Memory B cell (primary cell): Measurements from ENCODE around the gene GPR26.

Experiments
- ATAC-seq: fragments of 150-1000 bp; cut with Tn5 transposase; 2 replicates; pipeline ENCODE4 v1.10.0; 2021; ENCODE audit warnings: low read depth, mild to moderate bottlenecking, moderate library complexity
- DNase-seq, 2 donors: peaks; one replicate each; pipeline ENCODE4 v3.0.0; 2022; ENCODE audit warnings: low spot score in 2 of 2
- H3K27ac Mint-ChIP-seq: one replicate; pipeline ENCODE4 v1.8.0; 2022; ENCODE audit warnings: mild to moderate bottlenecking, moderate library complexity, mixed read lengths
- H3K27me3 Mint-ChIP-seq: one replicate; pipeline ENCODE4 v1.8.0; 2022; ENCODE audit warnings: mixed read lengths
- H3K36me3 Mint-ChIP-seq: one replicate; pipeline ENCODE4 v1.8.0; 2022; ENCODE audit warnings: mild to moderate bottlenecking, mixed read lengths
- H3K4me1 Mint-ChIP-seq: one replicate; pipeline ENCODE4 v1.8.0; 2022; ENCODE audit warnings: mixed read lengths
- H3K4me3 Mint-ChIP-seq: one replicate; pipeline ENCODE4 v1.8.0; 2022; ENCODE audit warnings: mild to moderate bottlenecking, moderate library complexity, mixed read lengths
- H3K9me3 Mint-ChIP-seq: one replicate; pipeline ENCODE4 v1.8.0; 2022; ENCODE audit warnings: mixed read lengths

The GPR26 gene, protein sequence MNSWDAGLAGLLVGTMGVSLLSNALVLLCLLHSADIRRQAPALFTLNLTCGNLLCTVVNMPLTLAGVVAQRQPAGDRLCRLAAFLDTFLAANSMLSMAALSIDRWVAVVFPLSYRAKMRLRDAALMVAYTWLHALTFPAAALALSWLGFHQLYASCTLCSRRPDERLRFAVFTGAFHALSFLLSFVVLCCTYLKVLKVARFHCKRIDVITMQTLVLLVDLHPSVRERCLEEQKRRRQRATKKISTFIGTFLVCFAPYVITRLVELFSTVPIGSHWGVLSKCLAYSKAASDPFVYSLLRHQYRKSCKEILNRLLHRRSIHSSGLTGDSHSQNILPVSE

DNA sequence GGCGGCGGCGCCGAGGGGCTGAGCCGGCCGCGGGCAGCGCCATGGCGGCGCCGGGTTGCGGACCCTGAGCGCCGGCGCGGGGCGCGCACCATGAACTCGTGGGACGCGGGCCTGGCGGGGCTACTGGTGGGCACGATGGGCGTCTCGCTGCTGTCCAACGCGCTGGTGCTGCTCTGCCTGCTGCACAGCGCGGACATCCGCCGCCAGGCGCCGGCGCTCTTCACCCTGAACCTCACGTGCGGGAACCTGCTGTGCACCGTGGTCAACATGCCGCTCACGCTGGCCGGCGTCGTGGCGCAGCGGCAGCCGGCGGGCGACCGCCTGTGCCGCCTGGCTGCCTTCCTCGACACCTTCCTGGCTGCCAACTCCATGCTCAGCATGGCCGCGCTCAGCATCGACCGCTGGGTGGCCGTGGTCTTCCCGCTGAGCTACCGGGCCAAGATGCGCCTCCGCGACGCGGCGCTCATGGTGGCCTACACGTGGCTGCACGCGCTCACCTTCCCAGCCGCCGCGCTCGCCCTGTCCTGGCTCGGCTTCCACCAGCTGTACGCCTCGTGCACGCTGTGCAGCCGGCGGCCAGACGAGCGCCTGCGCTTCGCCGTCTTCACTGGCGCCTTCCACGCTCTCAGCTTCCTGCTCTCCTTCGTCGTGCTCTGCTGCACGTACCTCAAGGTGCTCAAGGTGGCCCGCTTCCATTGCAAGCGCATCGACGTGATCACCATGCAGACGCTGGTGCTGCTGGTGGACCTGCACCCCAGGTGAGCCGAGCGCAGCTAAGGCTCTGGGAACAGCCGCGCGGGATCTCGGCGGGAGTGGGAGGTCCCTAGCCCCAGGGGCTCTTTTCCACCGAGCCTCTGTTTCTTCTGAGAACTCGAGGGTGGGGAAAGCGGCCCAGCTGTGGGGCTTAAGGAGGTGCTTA lies at the start of gene GPR26:
GPR26 (plus strand) TSS at position 38 of the 919 bp plus-strand sequence; CDS start at position 91, 53 bp downstream.
- Mint-ChIP-seq H3K27ac (no peak within 1 kb of the TSS), H3K27me3 (peaks cover 21% of the 10 kb centered on the region), H3K4me1 (no peaks in the 10 kb centered on the region), H3K9me3 (peaks cover 9% of the 10 kb centered on the region), H3K4me3 (no peak within 1 kb of the TSS), H3K36me3 (peaks cover 3% of the 10 kb centered on the region)
- no peak for DNase-seq
- ATAC-seq, result no peak

DNA sequence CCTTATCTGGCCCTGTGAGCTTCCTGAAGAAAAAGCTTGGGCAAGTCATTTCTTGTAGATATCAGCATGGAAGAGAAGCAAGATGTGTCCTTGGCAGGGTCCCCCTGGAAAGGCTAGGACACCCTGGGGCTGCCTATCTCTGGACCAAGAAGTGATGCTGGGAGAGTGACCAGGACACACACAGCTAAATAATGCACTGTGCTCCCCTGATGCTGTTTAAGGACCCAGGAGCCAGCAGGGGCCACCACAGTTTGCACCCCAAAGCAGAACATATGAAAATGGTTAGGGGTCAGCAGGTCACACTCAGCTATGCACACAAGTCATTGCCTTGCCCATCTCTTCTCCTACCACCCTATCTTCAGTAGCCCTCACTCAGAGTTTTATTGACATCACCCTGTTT lies 47.9 kb upstream of the GPR26 start:
- Mint-ChIP-seq H3K9me3 (peaks cover 4% of the 10 kb centered on the region), H3K4me3 (no peak overlapping the region), H3K4me1 (no peaks in the 10 kb centered on the region), H3K27ac (no peak overlapping the region), H3K27me3 (peaks cover 9% of the 10 kb centered on the region), H3K36me3 (no peaks in the 10 kb centered on the region)
- DNase-seq, result no peak
- ATAC-seq, result no peak

DNA sequence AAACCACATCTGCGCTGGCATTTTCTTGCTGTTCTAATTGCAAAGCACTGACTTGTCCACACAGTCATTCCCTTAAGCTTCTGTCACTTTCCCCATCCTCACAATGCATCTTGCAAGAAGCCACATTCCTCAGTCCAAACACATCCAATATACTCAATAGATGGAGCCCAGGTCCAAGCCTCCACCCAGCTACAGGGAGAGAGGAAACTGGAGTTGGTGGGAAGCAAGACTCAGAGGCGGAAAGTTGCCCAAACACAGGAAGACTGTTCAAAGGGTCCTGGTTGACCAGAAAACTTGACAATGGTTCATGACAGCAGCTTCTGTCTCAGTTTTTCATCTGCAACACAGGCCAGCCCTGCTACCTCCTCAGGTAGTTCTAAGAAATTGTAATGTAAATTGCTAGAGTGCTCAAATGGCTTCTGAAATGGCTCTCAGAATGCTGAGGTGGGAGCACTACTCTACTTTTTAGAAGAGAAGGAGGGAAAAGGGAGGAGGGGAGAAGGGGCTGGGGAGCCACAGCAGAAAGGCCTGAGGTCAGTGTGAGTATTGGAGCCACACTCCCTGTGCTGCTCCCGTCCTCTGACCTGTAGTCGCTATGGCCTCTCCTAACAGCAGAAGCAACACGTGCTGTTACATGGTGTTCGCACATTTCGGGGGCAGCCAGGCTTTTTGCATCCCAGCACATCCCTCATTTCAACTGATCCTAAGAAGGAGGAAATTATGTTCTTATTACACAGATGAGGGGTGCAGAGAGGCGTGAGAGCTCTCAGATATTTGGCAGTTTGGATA lies 46.9 kb upstream of the GPR26 start:
- H3K36me3 Mint-ChIP-seq, result no peaks in the 10 kb centered on the region
- no peak for ATAC-seq
- H3K4me3 Mint-ChIP-seq, result no peak overlapping the region
- DNase-seq, result no peak
- no peak overlapping the region for H3K27ac Mint-ChIP-seq
- no peaks in the 10 kb centered on the region for H3K4me1 Mint-ChIP-seq
- peaks cover 9% of the 10 kb centered on the region for H3K27me3 Mint-ChIP-seq
- H3K9me3 Mint-ChIP-seq, result peaks cover 4% of the 10 kb centered on the region

DNA sequence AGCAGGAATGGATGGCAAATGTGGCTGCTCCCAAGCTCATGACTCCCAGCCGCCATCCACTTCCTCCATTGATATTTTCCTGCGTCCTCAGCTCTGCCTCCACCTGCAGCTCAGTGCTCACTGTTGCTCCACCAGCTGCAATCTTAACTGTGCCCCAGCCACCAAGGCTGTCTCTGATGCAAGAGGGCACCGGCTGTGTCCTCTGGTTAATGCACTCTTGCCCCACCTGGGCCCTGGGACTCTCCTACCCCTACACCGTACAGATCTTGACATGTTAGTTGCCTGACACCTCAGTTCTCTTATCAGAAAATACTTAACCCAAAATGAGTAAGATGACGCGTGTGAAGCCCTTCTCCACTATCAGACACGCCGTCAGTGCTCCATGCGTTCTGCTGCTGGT lies 45.5 kb upstream of the GPR26 start:
- Mint-ChIP-seq H3K4me3 (no peak overlapping the region), H3K36me3 (no peaks in the 10 kb centered on the region), H3K27ac (no peak overlapping the region), H3K27me3 (peaks cover 9% of the 10 kb centered on the region), H3K9me3 (peaks cover 4% of the 10 kb centered on the region), H3K4me1 (no peaks in the 10 kb centered on the region)
- DNase-seq (no peak), ATAC-seq (no peak)

DNA sequence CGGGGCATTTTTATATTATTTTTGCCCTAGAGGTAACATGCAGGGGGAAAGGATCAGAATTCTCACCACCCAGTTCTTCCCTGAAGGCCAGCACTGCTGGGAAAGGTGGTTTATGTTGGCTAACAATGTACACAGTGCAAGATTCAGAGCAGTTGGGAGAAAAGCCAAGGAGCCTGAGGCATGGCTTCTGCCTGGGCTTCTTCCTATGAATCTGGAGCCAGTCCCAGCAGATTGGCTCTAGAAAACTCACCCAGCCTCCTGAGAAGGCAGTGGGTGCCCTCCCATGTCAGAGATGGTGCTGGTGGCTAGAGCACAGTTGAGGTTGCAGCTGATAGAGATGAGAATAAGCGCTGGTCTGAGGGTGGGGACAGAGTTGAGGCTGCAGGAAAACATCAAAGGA lies 44.7 kb upstream of the GPR26 start:
- ATAC-seq (no peak), DNase-seq (no peak)
- Mint-ChIP-seq H3K27me3 (peaks cover 9% of the 10 kb centered on the region), H3K4me3 (no peak overlapping the region), H3K27ac (no peak overlapping the region), H3K4me1 (no peaks in the 10 kb centered on the region), H3K36me3 (no peaks in the 10 kb centered on the region), H3K9me3 (peaks cover 4% of the 10 kb centered on the region)

DNA sequence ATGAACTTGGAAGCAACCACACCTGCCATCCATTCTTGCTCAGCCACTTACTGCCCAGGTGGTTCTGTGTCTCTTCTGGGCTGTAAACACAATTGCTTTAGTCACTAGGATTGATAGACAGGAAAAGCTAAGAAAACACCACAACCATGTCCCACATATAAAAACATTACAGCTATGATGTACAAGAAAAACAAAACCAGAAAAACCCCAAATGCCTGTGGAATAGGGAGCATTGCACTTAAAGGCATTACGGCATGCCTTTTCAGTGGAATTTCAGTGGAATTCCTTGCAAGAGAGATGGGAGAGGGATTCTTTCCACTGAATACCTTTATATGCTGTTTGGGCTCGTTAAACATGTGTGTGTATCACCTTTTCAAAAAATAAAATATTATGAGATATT lies 44.2 kb upstream of the GPR26 start:
- H3K27ac Mint-ChIP-seq, result no peak overlapping the region
- ATAC-seq (no peak), DNase-seq (no peak)
- H3K36me3 Mint-ChIP-seq, result no peaks in the 10 kb centered on the region
- no peaks in the 10 kb centered on the region for H3K4me1 Mint-ChIP-seq
- H3K9me3 Mint-ChIP-seq, result peaks cover 4% of the 10 kb centered on the region
- peaks cover 9% of the 10 kb centered on the region for H3K27me3 Mint-ChIP-seq
- H3K4me3 Mint-ChIP-seq, result no peak overlapping the region

DNA sequence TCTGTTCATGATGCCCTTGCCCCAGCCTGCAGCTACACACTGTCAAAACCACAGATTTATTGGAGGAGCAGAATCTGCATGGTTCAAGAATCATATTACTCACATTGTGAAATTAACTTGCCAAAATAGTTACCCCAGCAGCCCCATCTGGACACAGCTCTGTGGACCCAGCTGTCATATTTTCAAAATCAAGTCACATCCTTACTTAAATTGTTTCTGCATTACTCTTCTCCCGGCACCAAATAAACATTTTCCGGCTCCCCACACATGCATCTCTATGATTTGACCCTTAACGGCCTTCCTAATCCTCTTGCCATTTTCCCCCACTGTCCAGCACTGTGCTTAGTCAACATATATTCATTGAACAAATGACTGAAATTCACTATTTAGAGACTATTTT lies 43.8 kb upstream of the GPR26 start:
- Mint-ChIP-seq H3K9me3 (peaks cover 8% of the 10 kb centered on the region), H3K4me1 (no peaks in the 10 kb centered on the region), H3K27me3 (peaks cover 9% of the 10 kb centered on the region), H3K27ac (no peak overlapping the region), H3K4me3 (no peak overlapping the region), H3K36me3 (no peaks in the 10 kb centered on the region)
- no peak for DNase-seq
- ATAC-seq, result no peak

DNA sequence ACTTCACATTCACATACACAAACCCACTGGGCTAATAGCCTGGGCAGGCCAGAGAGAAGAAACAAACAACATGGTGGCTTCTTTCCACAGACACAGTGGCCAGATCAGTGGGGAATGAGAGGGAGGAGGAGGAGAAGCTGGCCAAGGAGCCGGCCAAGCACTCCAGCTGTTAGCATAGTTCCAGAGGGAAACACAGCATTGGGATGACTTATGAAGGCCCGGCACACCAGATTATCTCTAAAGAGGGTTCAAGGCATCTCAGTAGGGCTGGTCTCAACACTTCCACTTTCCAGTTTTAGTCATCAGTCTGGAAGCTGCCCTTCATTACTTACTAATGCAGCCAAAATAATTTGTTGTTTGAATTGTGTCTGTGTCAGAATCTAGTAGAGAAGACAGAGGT lies 42.1 kb upstream of the GPR26 start:
- no peak for DNase-seq

DNA sequence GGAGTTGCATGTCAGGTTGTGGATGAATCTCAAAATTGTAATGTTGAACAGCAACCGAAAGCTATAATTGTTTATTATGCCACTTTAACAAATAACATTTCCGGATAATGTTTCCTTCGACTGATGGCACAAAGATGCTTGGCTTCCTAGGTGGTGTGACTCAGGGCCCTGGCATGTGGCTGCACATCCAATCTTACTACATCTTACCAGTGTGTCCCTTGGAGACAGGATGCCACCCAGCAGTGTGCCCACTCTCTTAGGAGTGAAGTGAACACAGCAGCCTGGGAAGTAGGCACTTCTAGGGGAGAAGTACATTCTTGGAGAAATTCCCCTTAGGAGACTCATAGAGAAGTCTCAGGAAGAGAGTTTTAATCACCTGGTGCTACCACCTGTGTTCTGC lies 33.0 kb upstream of the GPR26 start:
- Mint-ChIP-seq H3K36me3 (no peaks in the 10 kb centered on the region), H3K9me3 (peaks cover 3% of the 10 kb centered on the region), H3K4me1 (no peaks in the 10 kb centered on the region), H3K27me3 (peaks cover 12% of the 10 kb centered on the region), H3K27ac (no peak overlapping the region), H3K4me3 (no peak overlapping the region)
- ATAC-seq (no peak), DNase-seq (no peak)

More for the DNA sequence above, 42.1 kb upstream of the GPR26 start:
- Mint-ChIP-seq H3K9me3 (peaks cover 8% of the 10 kb centered on the region), H3K4me1 (no peaks in the 10 kb centered on the region), H3K4me3 (no peak overlapping the region), H3K27ac (no peak overlapping the region), H3K36me3 (no peaks in the 10 kb centered on the region), H3K27me3 (peaks cover 10% of the 10 kb centered on the region)
- no peak for ATAC-seq

DNA sequence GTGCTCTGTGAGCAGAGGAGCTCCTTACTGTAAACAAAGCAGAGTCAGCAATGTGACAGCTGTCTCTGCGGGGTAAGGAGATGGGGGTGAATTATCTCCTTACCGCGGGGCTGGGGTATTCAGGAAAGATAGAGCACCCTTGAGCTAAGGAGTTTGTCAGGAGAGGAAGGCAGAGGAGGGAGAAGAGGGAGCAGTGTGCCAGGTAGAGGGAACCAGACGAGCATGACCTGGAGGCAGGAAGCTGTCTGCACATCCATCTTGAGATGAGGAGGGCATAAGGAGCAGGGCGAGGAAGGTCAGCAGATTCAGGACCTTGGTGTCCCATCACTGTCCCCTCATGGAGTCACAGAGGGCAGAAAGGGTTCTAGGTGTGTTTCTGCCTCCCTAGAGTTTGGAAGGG lies 32.5 kb upstream of the GPR26 start:
- H3K9me3 Mint-ChIP-seq, result peaks cover 3% of the 10 kb centered on the region
- ATAC-seq (no peak), DNase-seq (no peak)
- H3K4me3 Mint-ChIP-seq, result no peak overlapping the region
- peaks cover 12% of the 10 kb centered on the region for H3K27me3 Mint-ChIP-seq
- H3K4me1 Mint-ChIP-seq, result no peaks in the 10 kb centered on the region
- no peaks in the 10 kb centered on the region for H3K36me3 Mint-ChIP-seq
- H3K27ac Mint-ChIP-seq, result no peak overlapping the region

DNA sequence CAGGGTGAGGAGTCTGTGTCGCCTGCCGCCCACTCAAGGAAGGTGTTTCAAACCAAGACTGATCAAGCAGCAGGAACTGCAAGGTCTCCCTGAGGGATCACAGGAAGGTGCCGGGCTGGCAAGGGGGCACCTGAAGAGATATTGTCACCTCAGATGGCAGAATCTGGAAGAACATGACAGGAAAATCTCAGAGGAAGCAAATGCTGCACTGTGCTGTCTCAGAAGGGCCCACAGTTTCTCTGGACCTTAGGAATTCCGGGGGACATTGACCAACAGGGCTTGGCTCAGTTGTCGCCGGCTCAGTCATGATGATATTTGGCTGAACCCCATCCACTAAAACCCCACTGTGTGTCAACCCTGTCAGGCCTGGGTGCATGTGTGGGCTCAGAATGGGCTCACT lies 31.9 kb upstream of the GPR26 start:
- peaks cover 3% of the 10 kb centered on the region for H3K9me3 Mint-ChIP-seq
- no peaks in the 10 kb centered on the region for H3K4me1 Mint-ChIP-seq
- no peak for DNase-seq
- no peak for ATAC-seq
- H3K27ac Mint-ChIP-seq, result no peak overlapping the region
- no peaks in the 10 kb centered on the region for H3K36me3 Mint-ChIP-seq
- no peak overlapping the region for H3K4me3 Mint-ChIP-seq
- H3K27me3 Mint-ChIP-seq, result peaks cover 12% of the 10 kb centered on the region

DNA sequence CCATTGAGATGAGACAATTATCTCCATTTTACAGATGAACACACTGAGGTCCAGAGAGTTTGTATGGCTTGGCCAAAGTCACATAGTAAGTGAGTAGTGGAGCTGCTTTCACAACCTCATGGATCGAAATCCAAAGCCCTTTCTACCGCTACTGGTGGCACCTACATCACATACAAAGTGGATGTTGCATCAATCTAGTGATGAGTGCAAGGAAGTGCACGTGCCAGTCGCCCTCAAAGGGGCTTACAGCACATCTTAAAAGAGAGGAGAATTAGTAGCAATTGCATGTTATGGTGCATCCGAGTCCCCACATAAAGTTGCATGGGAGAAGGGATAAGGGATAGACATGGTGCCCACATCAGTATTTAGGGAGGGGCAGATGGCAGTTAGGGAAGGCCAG lies 31.0 kb upstream of the GPR26 start:
- Mint-ChIP-seq H3K4me1 (no peaks in the 10 kb centered on the region), H3K27me3 (peaks cover 12% of the 10 kb centered on the region), H3K27ac (no peak overlapping the region), H3K36me3 (no peaks in the 10 kb centered on the region), H3K4me3 (no peak overlapping the region), H3K9me3 (peaks cover 3% of the 10 kb centered on the region)
- DNase-seq (no peak), ATAC-seq (no peak)

DNA sequence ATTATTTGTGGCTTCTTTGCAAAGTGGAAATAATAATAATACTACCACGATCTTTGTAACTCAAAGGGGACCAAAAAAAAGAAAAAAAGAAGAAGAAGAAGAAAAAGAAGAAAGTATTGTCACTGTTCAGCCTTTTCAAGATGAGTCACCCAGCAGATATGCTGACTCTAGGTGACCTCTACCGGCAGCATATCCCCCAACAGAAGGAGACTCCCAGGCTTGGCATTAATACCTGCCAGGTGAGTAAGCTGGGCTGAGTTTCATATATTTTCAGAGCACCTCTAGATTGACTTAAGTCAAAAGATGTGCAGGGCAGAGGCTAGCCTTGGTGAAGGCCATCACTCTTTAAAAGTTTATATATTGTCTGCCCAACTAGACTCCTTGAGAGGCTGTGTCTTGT lies 30.4 kb upstream of the GPR26 start:
- Mint-ChIP-seq H3K4me1 (no peaks in the 10 kb centered on the region), H3K9me3 (peaks cover 3% of the 10 kb centered on the region), H3K36me3 (no peaks in the 10 kb centered on the region), H3K27me3 (peaks cover 12% of the 10 kb centered on the region), H3K27ac (no peak overlapping the region), H3K4me3 (no peak overlapping the region)
- DNase-seq, result no peak
- ATAC-seq, result no peak
